Naive thymus-derived CD4-positive, alpha-beta T cell (primary cell): ENCODE measurements around the gene CCDC91. TPM values are rescaled to one million over a fixed set of nuclear protein-coding genes. Genes with fewer than 3 reads are reported as not detected.

Experiments
- ATAC-seq: fragments of 150-1000 bp; cut with Tn5 transposase; 2 replicates; pipeline ENCODE4 v1.10.0; 2021; ENCODE audit warnings: mild to moderate bottlenecking, moderate library complexity
- CTCF ChIA-PET: fragments of 350-600 bp; sonication (Branson Sonifier 250); formaldehyde crosslinking; loops from one replicate; lab custom pipeline; 2021; ENCODE audit warnings: antibody characterized with exemption; lab: Charles Lee
- POLR2A ChIA-PET: fragments of 350-600 bp; sonication (Branson Sonifier 250); formaldehyde crosslinking; loops from one replicate; lab custom pipeline; 2021; ENCODE audit warnings: antibody characterized with exemption, inconsistent platforms; lab: Charles Lee
- DNase-seq, 9 donors: peaks; one replicate each; pipeline versions ENCODE4 v3.0.0 to v3.0.0-alpha.2; 2020 to 2022; ENCODE audit warnings: mixed read lengths in 1 of 9
- H3K27ac ChIP-seq: one replicate; pipeline ENCODE4 v1.7.0; 2013; ENCODE audit warnings: mild to moderate bottlenecking, low read depth, low read length, moderate library complexity
- H3K27me3 ChIP-seq, 2 donors: one replicate each; pipeline ENCODE4 v1.7.0; 2013; ENCODE audit warnings: low read length in 2 of 2, mild to moderate bottlenecking in 2 of 2, moderate library complexity in 2 of 2; ENCODE audit not compliant: control insufficient read depth in 2 of 2, insufficient read depth in 2 of 2
- H3K36me3 ChIP-seq, 3 experiments: 1 replicate in 2 of 3; 2 replicates in 1 of 3; pipeline ENCODE4 v1.7.0; 2013; ENCODE audit warnings: low read length in 3 of 3, mild to moderate bottlenecking in 3 of 3, moderate library complexity in 1 of 3; ENCODE audit not compliant: insufficient read depth in 3 of 3, control insufficient read depth in 2 of 3
- H3K4me1 ChIP-seq, 2 donors: one replicate each; pipeline ENCODE4 v1.7.0; 2013; ENCODE audit warnings: low read length in 2 of 2, mild to moderate bottlenecking in 2 of 2, moderate library complexity in 1 of 2; ENCODE audit not compliant: control insufficient read depth in 2 of 2, insufficient read depth in 2 of 2
- H3K4me3 ChIP-seq: 2 replicates; pipeline ENCODE4 v1.7.0; 2013; ENCODE audit warnings: mild to moderate bottlenecking, low read length
- H3K9me3 ChIP-seq, 3 experiments: 1 replicate in 2 of 3; 2 replicates in 1 of 3; pipeline ENCODE4 v1.7.0; 2013; ENCODE audit warnings: low read length in 3 of 3; ENCODE audit not compliant: control insufficient read depth in 2 of 3
- H3K27ac Mint-ChIP-seq, 9 donors: one replicate each; pipeline ENCODE4 v1.8.0; 2020 to 2022; ENCODE audit warnings: mixed read lengths in 9 of 9, mild to moderate bottlenecking in 8 of 9, moderate library complexity in 5 of 9, inconsistent platforms in 2 of 9
- H3K27me3 Mint-ChIP-seq, 5 donors: one replicate each; pipeline ENCODE4 v1.8.0; 2021 to 2022; ENCODE audit warnings: mixed read lengths in 5 of 5, mild to moderate bottlenecking in 1 of 5
- H3K36me3 Mint-ChIP-seq, 5 donors: one replicate each; pipeline ENCODE4 v1.8.0; 2020 to 2022; ENCODE audit warnings: mixed read lengths in 5 of 5, mild to moderate bottlenecking in 3 of 5, inconsistent platforms in 1 of 5
- H3K4me1 Mint-ChIP-seq, 7 donors: one replicate each; pipeline ENCODE4 v1.8.0; 2020 to 2022; ENCODE audit warnings: mixed read lengths in 7 of 7, mild to moderate bottlenecking in 3 of 7, inconsistent platforms in 1 of 7
- H3K4me3 Mint-ChIP-seq, 10 donors: one replicate each; pipeline ENCODE4 v1.8.0; 2020 to 2022; ENCODE audit warnings: mild to moderate bottlenecking in 10 of 10, mixed read lengths in 10 of 10, moderate library complexity in 6 of 10, inconsistent platforms in 2 of 10
- H3K9me3 Mint-ChIP-seq, 11 donors: one replicate each; pipeline ENCODE4 v1.8.0; 2020 to 2022; ENCODE audit warnings: mixed read lengths in 11 of 11, mild to moderate bottlenecking in 4 of 11, inconsistent platforms in 1 of 11, moderate library complexity in 1 of 11
- intact Hi-C, 2 donors: fragments of 100-400 bp; cut with micrococcal nuclease; formaldehyde crosslinking; loops; one replicate each; pipeline ENCODE4 v1.15.1; 2023
- polyA plus RNA-seq, 2 donors: library from polyadenylated mRNA; unstranded; fragments of 300-500 nt; fragmentation: Illumina TruSeq; gene quantifications; one replicate each; pipeline ENCODE4 v1.2.3, GENCODE V29; 2021
- total RNA-seq, 6 experiments: library from RNA in 5 of 6; stranded (reverse) in 5 of 6; gene quantifications; 1 replicate in 5 of 6; 2 replicates in 1 of 6; pipeline ENCODE4 v1.2.3 and lab custom pipeline; 2021 to 2026

The CCDC91 gene
- total and polyA plus RNA-seq, 7 experiments from 2014 or later: 20.2 to 105 (median 78.0) TPM

- Mint-ChIP-seq H3K4me3 (peak overlapping the region in 1 of 10 donors; percentile 25), H3K4me1 (peaks cover 0 to 58% (median 38%) of the 10 kb centered on the region in 7 donors), H3K9me3 (peaks cover 0 to 10% (median 6%) of the 10 kb centered on the region in 11 donors), H3K27me3 (no peaks in the 10 kb centered on the region), H3K36me3 (peaks cover 7 to 63% (median 48%) of the 10 kb centered on the region in 5 donors), H3K27ac (peak overlapping the region in 1 of 9 donors; percentile 10)
- ATAC-seq: no peak
- CTCF ChIA-PET: no interaction called here
- H3K27me3 ChIP-seq: no peaks in the 10 kb centered on the region
- intact Hi-C loops: no loop called here
- POLR2A ChIA-PET: interaction anchor here (1.5 kb wide), 1 partner anchor 14 kb away, joined by 3 read pairs; no protein-coding TSS in a partner anchor
- H3K4me1 ChIP-seq: peaks cover 0 to 3% of the 10 kb centered on the region in 2 donors
- no peak for DNase-seq
- no peak overlapping the region for H3K27ac ChIP-seq
- H3K36me3 ChIP-seq: peaks cover 0 to 7% (median 0%) of the 10 kb centered on the region in 3 experiments
- H3K4me3 ChIP-seq: no peak overlapping the region
- H3K9me3 ChIP-seq: no peaks in the 10 kb centered on the region
Measured at GRCh38 chr12:28209782-28210181, 19.5 kb downstream of the CCDC91 start.

- ChIA-PET CTCF (no interaction called here), POLR2A (no interaction called here)
- intact Hi-C loops: no loop called here
- DNase-seq (no peak), ATAC-seq (no peak)
- no peak overlapping the region for H3K27ac Mint-ChIP-seq
- peaks cover 0 to 4% of the 10 kb centered on the region in 2 donors for H3K4me1 ChIP-seq
- no peak overlapping the region for H3K27ac ChIP-seq
- peaks cover 0 to 10% (median 5%) of the 10 kb centered on the region in 11 donors for H3K9me3 Mint-ChIP-seq
- H3K4me3 ChIP-seq: no peak overlapping the region
- peaks cover 7 to 46% (median 41%) of the 10 kb centered on the region in 5 donors for H3K36me3 Mint-ChIP-seq
- no peaks in the 10 kb centered on the region for H3K27me3 ChIP-seq
- H3K9me3 ChIP-seq: no peaks in the 10 kb centered on the region
- peaks cover 0 to 62% (median 30%) of the 10 kb centered on the region in 7 donors for H3K4me1 Mint-ChIP-seq
- H3K27me3 Mint-ChIP-seq: no peaks in the 10 kb centered on the region
- no peak overlapping the region for H3K4me3 Mint-ChIP-seq
- H3K36me3 ChIP-seq: peaks cover 0 to 7% (median 0%) of the 10 kb centered on the region in 3 experiments
Measured at GRCh38 chr12:28212182-28212581, 21.9 kb downstream of the CCDC91 start.

GRCh38 chr12:28215021-28215420 is 24.8 kb downstream of the CCDC91 start:
- ATAC-seq (no peak), DNase-seq (no peak)
- Histone ChIP-seq H3K4me3 (no peak overlapping the region), H3K27me3 (no peaks in the 10 kb centered on the region), H3K27ac (no peak overlapping the region), H3K9me3 (no peaks in the 10 kb centered on the region), H3K36me3 (peaks cover 0 to 7% (median 0%) of the 10 kb centered on the region in 3 experiments), H3K4me1 (peaks cover 0 to 12% of the 10 kb centered on the region in 2 donors)
- Mint-ChIP-seq H3K36me3 (peaks cover under 1 to 50% (median 35%) of the 10 kb centered on the region in 5 donors), H3K4me1 (peaks cover 8 to 67% (median 40%) of the 10 kb centered on the region in 7 donors), H3K27me3 (no peaks in the 10 kb centered on the region), H3K4me3 (no peak overlapping the region), H3K9me3 (peaks cover 0 to 15% (median 3%) of the 10 kb centered on the region in 11 donors), H3K27ac (no peak overlapping the region)
- CTCF ChIA-PET: no interaction called here
- intact Hi-C loops: no loop called here
- POLR2A ChIA-PET: no interaction called here

GRCh38 chr12:28216016-28216415 is 25.8 kb downstream of the CCDC91 start:
- peak overlapping the region in 1 of 9 donors; percentile 45 for H3K27ac Mint-ChIP-seq
- H3K4me1 Mint-ChIP-seq: peaks cover 8 to 70% (median 47%) of the 10 kb centered on the region in 7 donors
- no peak overlapping the region for H3K4me3 Mint-ChIP-seq
- H3K27me3 Mint-ChIP-seq: peaks cover 0 to 3% (median 0%) of the 10 kb centered on the region in 5 donors
- H3K4me3 ChIP-seq: no peak overlapping the region
- intact Hi-C loops: no loop called here
- no peak for ATAC-seq
- no peak overlapping the region for H3K27ac ChIP-seq
- no peak for DNase-seq
- H3K27me3 ChIP-seq: no peaks in the 10 kb centered on the region
- CTCF ChIA-PET: no interaction called here
- H3K9me3 ChIP-seq: no peaks in the 10 kb centered on the region
- peaks cover under 1 to 12% of the 10 kb centered on the region in 2 donors for H3K4me1 ChIP-seq
- peaks cover 0 to 42% (median 30%) of the 10 kb centered on the region in 5 donors for H3K36me3 Mint-ChIP-seq
- peaks cover 0 to 12% (median 3%) of the 10 kb centered on the region in 11 donors for H3K9me3 Mint-ChIP-seq
- peaks cover 0 to 6% (median 0%) of the 10 kb centered on the region in 3 experiments for H3K36me3 ChIP-seq
- POLR2A ChIA-PET: interaction anchor here (0.6 kb wide), 1 partner anchor 25 kb away, joined by 3 read pairs; no protein-coding TSS in a partner anchor

GRCh38 chr12:28217805-28218204 is 27.5 kb downstream of the CCDC91 start:
- intact Hi-C loops: no loop called here
- Histone ChIP-seq H3K4me3 (no peak overlapping the region), H3K4me1 (peaks cover 19 to 29% of the 10 kb centered on the region in 2 donors), H3K27me3 (no peaks in the 10 kb centered on the region), H3K36me3 (no peaks in the 10 kb centered on the region), H3K9me3 (no peaks in the 10 kb centered on the region), H3K27ac (no peak overlapping the region)
- ChIA-PET POLR2A (interaction anchor here (0.7 kb wide), 2 partner anchors 50 to 142 kb away, joined by 3 to 7 read pairs; no protein-coding TSS in a partner anchor), CTCF (interaction anchor here (0.7 kb wide), 1 partner anchor 47 kb away, joined by 3 read pairs; no protein-coding TSS in a partner anchor)
- peaks cover 0 to 10% (median 0%) of the 10 kb centered on the region in 5 donors for H3K27me3 Mint-ChIP-seq
- DNase-seq (peak in 3 of 9 donors; percentile 8 to 15 (median 14)), ATAC-seq (peak; percentile 39)
- peak overlapping the region in 5 of 9 donors; percentile 17 to 45 (median 28) for H3K27ac Mint-ChIP-seq
- H3K4me1 Mint-ChIP-seq: peaks cover 25 to 78% (median 61%) of the 10 kb centered on the region in 7 donors
- H3K9me3 Mint-ChIP-seq: peaks cover 0 to 12% (median 3%) of the 10 kb centered on the region in 11 donors
- peaks cover 0 to 29% (median 24%) of the 10 kb centered on the region in 5 donors for H3K36me3 Mint-ChIP-seq
- peak overlapping the region in 8 of 10 donors; percentile 1 to 21 (median 4) for H3K4me3 Mint-ChIP-seq

- CTCF ChIA-PET: no interaction called here
- no peak overlapping the region for H3K27ac ChIP-seq
- H3K27me3 Mint-ChIP-seq: peaks cover 0 to 10% (median 0%) of the 10 kb centered on the region in 5 donors
- no peak overlapping the region for H3K4me3 Mint-ChIP-seq
- no peak overlapping the region for H3K27ac Mint-ChIP-seq
- no peak for ATAC-seq
- H3K9me3 ChIP-seq: no peaks in the 10 kb centered on the region
- H3K36me3 Mint-ChIP-seq: peaks cover 0 to 21% (median 17%) of the 10 kb centered on the region in 5 donors
- no peaks in the 10 kb centered on the region for H3K36me3 ChIP-seq
- POLR2A ChIA-PET: no interaction called here
- peaks cover 0 to 12% (median 3%) of the 10 kb centered on the region in 11 donors for H3K9me3 Mint-ChIP-seq
- DNase-seq: no peak
- H3K4me3 ChIP-seq: no peak overlapping the region
- peaks cover 30 to 37% of the 10 kb centered on the region in 2 donors for H3K4me1 ChIP-seq
- H3K27me3 ChIP-seq: no peaks in the 10 kb centered on the region
- peaks cover 36 to 81% (median 63%) of the 10 kb centered on the region in 7 donors for H3K4me1 Mint-ChIP-seq
- intact Hi-C loops: no loop called here
Measured at GRCh38 chr12:28218875-28219274, 28.6 kb downstream of the CCDC91 start.
